Activated CD8-positive, alpha-beta memory T cell treated with anti-CD3 and anti-CD28 coated beads, Interleukin-2, amount 50 U/mL, for 4 hours (primary cell): ENCODE results near the gene INHBA.

ENCODE experiments used
- DNase-seq: peaks from one replicate; pipeline ENCODE4 v3.0.0-alpha.2; 2020

INHBA gene

GRCh38 chr7:41702635-41703371 lies at the start of gene INHBA:
Gene INHBA, minus strand, starts transcription at chr7:41703090. Its CDS starts 2,716 bp downstream, at chr7:41700374.
- DNase-seq, result no peak

- DNase-seq, result no peak
Measured at GRCh38 chr7:41752615-41753014, 49.7 kb upstream of the INHBA start.

- no peak for DNase-seq
Measured at GRCh38 chr7:41750661-41751540, 48.0 kb upstream of the INHBA start.

- DNase-seq, result no peak
Measured at GRCh38 chr7:41747961-41748360, 45.1 kb upstream of the INHBA start.

- DNase-seq, result no peak
Measured at GRCh38 chr7:41745451-41745850, 42.6 kb upstream of the INHBA start.

- no peak for DNase-seq
Measured at GRCh38 chr7:41744161-41744560, 41.3 kb upstream of the INHBA start.

DNA sequence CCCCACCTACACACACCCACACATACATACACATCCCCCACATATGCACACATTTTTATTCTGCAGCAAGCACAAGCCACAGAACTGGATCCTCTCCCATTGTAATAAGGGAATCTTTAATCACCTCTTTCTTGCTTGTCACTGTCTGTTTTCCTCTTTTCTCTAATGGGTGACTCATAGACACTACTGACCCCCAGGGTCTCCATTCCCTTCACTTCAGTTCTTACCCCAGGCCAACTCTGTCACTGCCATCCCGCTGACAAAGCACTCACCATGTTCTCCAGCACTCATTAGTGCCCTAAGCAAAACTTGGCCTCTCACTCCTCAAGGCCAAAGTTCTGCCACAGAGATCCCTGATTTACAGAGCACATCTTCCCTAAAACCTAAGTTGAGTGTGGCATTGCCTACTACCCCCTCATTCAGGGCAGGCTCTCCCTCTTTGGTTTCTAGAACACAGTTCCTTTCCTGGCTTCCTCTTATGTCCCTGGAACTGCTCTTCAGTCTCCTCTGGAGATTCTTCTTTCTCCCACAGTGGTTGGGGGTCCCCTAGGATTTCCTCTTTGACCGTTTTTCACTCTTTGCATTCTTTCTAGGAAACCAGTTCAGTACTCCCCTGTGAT lies 39.6 kb upstream of the INHBA start:
- no peak for DNase-seq

- no peak for DNase-seq
Measured at GRCh38 chr7:41738806-41739205, 35.9 kb upstream of the INHBA start.

- DNase-seq, result no peak
Measured at GRCh38 chr7:41738336-41738735, 35.4 kb upstream of the INHBA start.

- DNase-seq, result no peak
Measured at GRCh38 chr7:41735206-41735605, 32.3 kb upstream of the INHBA start.

- DNase-seq, result no peak
Measured at GRCh38 chr7:41732843-41733306, 30.0 kb upstream of the INHBA start.

DNA sequence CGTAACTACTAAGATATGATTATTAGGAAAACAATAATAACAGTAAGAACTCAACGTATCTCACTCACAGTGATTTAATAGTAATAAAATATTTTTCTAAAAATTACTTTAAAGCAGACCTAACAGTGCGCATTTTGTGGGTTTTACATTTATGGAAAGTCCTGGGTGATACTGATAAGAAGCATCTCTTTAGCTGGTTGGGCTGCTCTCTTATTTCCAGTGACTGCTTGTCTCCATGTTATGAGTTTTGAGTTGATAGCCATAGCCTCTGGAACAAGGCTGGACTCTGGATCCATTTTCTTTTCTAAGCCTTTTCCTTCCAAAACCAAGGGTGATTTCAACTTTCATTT lies 29.5 kb upstream of the INHBA start:
- DNase-seq, result no peak

DNA sequence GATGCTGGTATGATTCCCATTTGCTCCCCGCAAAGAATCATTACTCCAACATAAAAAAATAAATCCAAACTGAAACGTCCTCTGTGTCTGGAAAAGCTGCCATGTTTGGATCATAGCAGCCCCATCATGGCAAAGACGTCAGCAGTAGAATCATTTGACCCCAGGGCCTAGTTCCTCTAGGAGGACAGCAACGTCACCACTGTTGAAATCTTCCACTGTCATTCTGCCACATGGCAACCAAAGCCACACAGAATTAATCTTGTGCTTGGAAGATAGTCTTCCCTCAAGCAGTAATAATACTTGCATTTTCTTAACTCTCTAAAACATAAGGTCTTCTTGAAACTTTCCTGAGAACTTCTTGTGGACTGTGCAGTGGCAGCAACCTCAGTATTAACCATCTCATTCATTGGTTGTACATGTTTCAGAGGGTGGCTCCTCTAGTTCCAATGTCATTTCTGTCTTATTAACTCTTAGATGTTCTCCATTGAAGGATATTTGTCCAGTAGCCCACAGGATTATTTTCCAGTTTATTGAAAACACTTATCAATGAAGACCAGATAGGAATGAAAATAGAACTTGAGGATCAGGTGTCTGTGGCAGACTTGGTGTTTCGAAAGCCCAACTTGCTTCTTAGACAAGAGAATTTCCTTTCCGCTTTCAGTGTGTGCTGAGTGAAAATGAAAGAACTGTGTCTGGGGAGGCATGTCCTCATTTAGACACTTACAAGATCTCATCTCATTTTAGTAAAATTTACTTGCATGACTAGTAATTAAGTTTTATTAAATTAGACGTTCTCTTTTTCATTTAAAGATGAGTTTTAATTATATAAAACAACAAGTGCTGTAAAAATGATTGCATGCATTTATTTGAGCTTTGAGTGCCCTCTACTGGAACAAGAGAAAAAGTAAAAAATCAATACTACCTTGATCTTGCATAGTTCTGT lies 28.9 kb upstream of the INHBA start:
- no peak for DNase-seq

- DNase-seq, result no peak
Measured at GRCh38 chr7:41730668-41731067, 27.8 kb upstream of the INHBA start.

- no peak for DNase-seq
Measured at GRCh38 chr7:41730161-41730560, 27.3 kb upstream of the INHBA start.

GRCh38 chr7:41729059-41729458 lies 26.2 kb upstream of the INHBA start:
- no peak for DNase-seq

GRCh38 chr7:41725013-41725412 lies 22.1 kb upstream of the INHBA start:
- no peak for DNase-seq

DNA sequence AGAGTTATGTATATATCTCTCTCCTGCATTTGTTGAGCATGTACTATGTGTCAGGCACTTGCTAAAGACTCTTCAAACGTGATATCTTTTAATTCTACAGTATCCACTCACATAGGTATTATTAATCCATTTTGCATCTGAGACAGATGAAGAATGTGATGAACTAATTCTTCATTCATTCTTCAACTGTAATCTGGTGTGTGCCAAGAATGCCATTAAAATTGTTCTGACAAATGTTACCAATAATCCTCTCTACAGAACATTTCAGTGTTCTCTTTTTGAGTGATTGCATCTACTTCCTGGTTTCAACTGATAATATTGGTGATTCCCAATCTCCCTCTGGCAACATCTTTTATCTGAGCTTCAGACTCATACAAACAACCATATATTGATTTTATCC lies 18.0 kb upstream of the INHBA start:
- DNase-seq, result no peak

DNA sequence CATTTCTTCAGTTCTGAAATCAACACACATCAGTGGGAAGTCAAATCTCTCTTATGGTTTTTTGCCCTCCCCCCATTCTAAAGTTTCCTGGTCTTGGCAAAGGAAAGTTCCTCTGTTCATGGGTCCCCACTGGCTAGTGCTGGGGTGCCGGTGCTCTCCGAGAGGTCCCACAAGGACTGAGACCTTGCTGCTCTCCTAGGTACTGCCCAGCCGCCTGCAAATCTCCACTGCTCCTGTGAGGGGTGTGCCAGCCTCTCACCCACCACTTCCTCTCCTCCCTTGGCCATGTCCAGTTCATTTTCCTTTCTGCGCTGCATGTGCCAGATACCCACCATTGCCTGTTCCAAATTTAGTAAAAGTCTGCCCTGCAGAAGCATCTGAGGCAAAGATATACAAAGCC lies 17.2 kb upstream of the INHBA start:
- no peak for DNase-seq

- no peak for DNase-seq
Measured at GRCh38 chr7:41716691-41717090, 13.8 kb upstream of the INHBA start.

GRCh38 chr7:41715000-41715399 lies 12.1 kb upstream of the INHBA start:
- no peak for DNase-seq

GRCh38 chr7:41711283-41712064 lies 8.6 kb upstream of the INHBA start:
- DNase-seq, result no peak
